ENCODE results near the gene NOC3L. TPM values are rescaled to one million over a fixed set of nuclear protein-coding genes. Genes with fewer than 3 reads are reported as not detected.
A peak's percentile ranks its signal among the peaks of the same experiment; 100 is the strongest.

NOC3L gene
- polyA plus RNA-seq, 4 donors, result 21.9 to 29.7 (median 22.2) TPM

- no peak for DNase-seq (ENCODE audit: low read depth in 4 of 4, low spot score in 2 of 4)
These were observed 55.6 kb downstream of the NOC3L start for GRCh38 chr10:94307046-94307615.

GRCh38 chr10:94303929-94304328 lies 58.8 kb downstream of the NOC3L start:
- no peak for DNase-seq (ENCODE audit: low read depth in 4 of 4, low spot score in 2 of 4)

GRCh38 chr10:94300042-94300441 lies 62.7 kb downstream of the NOC3L start:
- no peak for DNase-seq (ENCODE audit: low read depth in 4 of 4, low spot score in 2 of 4)

GRCh38 chr10:94299417-94299816 lies 63.3 kb downstream of the NOC3L start:
- DNase-seq (ENCODE audit: low read depth in 4 of 4, low spot score in 2 of 4), result no peak

- no peak for DNase-seq (ENCODE audit: low read depth in 4 of 4, low spot score in 2 of 4)
These were observed 68.6 kb downstream of the NOC3L start for GRCh38 chr10:94294168-94294567.

- peak; percentile 25 to 62 (median 40) for DNase-seq (ENCODE audit: low read depth in 4 of 4, low spot score in 2 of 4)
These were observed 69.4 kb downstream of the NOC3L start for GRCh38 chr10:94293354-94293753.

GRCh38 chr10:94292434-94293090 lies 70.2 kb downstream of the NOC3L start:
- DNase-seq (ENCODE audit: low read depth in 4 of 4, low spot score in 2 of 4), result no peak

GRCh38 chr10:94288361-94289101 lies 74.2 kb downstream of the NOC3L start:
- DNase-seq (ENCODE audit: low read depth in 4 of 4, low spot score in 2 of 4), result no peak

GRCh38 chr10:94287336-94287735 lies 75.4 kb downstream of the NOC3L start:
- DNase-seq (ENCODE audit: low read depth in 4 of 4, low spot score in 2 of 4), result no peak

GRCh38 chr10:94286901-94287300 lies 75.8 kb downstream of the NOC3L start:
- no peak for DNase-seq (ENCODE audit: low read depth in 4 of 4, low spot score in 2 of 4)

- DNase-seq (ENCODE audit: low read depth in 4 of 4, low spot score in 2 of 4), result no peak
These were observed 77.5 kb downstream of the NOC3L start for GRCh38 chr10:94285271-94285670.

Other genes with a start within 250 kb of the NOC3L start
- gene TBC1D12, start 39.6 kb upstream of the NOC3L start, polyA plus RNA-seq (ENCODE audit: insufficient read length in 4 of 4), result 10 to 100 TPM; 18.4 to 23.3 (median 20.2) TPM
- 10 to 100 TPM; 22.5 to 50.6 (median 30.5) TPM for gene HELLS, start 182.8 kb upstream of the NOC3L start, polyA plus RNA-seq (ENCODE audit: insufficient read length in 4 of 4)

All from left renal cortex interstitium (tissue), 4 donors.